HFF-Myc (cell line): Measurements from ENCODE around the gene BCAS3.

ENCODE experiments used
- DNase-seq: peaks from one replicate; pipeline ENCODE4 v3.0.0-alpha.2; 2011; ENCODE audit warnings: low read depth; ENCODE audit errors: extremely low read depth
- H3K4me3 ChIP-seq: replicated peaks from 2 replicates; pipeline ENCODE4 v1.5.1; 2011; ENCODE audit warnings: low read depth, mild to moderate bottlenecking, control low read depth, low read length
- TF ChIP-seq, protein P1 (sequence below): IDR thresholded peaks from 2 replicates; pipeline ENCODE4 v1.5.1; 2012; ENCODE audit warnings: mild to moderate bottlenecking, low read depth, low read length, control low read depth; ENCODE audit errors: missing control alignments

The BCAS3 gene

GRCh38 chr17:60887614-60888028 is 210.0 kb downstream of the BCAS3 start:
- DNase-seq, result no peak
- H3K4me3 ChIP-seq, result no peak overlapping the region
- TF ChIP-seq, protein P1, sequence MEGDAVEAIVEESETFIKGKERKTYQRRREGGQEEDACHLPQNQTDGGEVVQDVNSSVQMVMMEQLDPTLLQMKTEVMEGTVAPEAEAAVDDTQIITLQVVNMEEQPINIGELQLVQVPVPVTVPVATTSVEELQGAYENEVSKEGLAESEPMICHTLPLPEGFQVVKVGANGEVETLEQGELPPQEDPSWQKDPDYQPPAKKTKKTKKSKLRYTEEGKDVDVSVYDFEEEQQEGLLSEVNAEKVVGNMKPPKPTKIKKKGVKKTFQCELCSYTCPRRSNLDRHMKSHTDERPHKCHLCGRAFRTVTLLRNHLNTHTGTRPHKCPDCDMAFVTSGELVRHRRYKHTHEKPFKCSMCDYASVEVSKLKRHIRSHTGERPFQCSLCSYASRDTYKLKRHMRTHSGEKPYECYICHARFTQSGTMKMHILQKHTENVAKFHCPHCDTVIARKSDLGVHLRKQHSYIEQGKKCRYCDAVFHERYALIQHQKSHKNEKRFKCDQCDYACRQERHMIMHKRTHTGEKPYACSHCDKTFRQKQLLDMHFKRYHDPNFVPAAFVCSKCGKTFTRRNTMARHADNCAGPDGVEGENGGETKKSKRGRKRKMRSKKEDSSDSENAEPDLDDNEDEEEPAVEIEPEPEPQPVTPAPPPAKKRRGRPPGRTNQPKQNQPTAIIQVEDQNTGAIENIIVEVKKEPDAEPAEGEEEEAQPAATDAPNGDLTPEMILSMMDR, result no peak

GRCh38 chr17:60888812-60889709 is 211.4 kb downstream of the BCAS3 start:
- no peak for DNase-seq
- H3K4me3 ChIP-seq, result no peak overlapping the region
- TF ChIP-seq, protein P1, result no peak

DNA sequence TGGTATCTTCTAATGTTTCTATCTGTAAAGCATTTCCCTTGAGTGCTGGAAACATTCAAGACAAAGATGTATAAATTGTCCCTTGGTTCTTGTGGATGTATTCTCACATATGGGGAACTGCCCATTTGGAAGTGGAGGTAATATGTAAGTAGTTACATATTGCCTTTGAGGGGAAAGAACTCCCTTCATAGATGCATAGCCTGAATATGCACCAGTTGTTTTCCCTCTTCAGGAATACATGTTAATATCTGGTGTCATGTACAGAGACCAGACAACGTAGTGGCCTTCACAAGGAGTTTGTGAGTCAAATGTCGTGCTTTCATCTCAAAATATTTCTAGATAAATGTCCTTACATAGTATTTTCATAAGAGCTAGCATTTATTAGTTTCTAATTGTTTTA is 213.5 kb downstream of the BCAS3 start:
- no peak for DNase-seq
- TF ChIP-seq, protein P1, result no peak
- no peak overlapping the region for H3K4me3 ChIP-seq

GRCh38 chr17:60893475-60893874 is 215.8 kb downstream of the BCAS3 start:
- no peak for DNase-seq
- H3K4me3 ChIP-seq, result no peak overlapping the region
- TF ChIP-seq, protein P1, result no peak

DNA sequence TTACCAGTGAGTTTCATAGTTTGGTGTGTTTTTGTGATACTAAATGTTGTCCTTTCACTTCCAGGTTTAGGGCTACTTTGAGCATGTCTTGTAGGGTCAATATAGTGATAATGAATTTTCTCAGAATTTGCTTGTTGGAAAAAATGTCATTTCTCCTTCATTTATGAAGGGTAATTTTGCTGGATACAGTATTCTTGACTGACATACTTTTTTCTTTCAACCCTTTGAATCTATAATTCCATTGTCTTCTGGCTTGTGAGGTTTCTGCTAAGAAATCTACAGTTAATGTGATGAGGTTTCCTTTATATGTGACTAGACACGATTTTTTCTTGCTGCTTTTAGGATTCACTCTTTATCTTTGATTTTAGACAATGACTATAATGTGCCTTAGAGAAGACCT is 219.3 kb downstream of the BCAS3 start:
- no peak overlapping the region for H3K4me3 ChIP-seq
- DNase-seq, result no peak
- TF ChIP-seq, protein P1, result no peak

- DNase-seq, result no peak
- TF ChIP-seq, protein P1, result no peak
- H3K4me3 ChIP-seq, result no peak overlapping the region
These were observed 221.5 kb downstream of the BCAS3 start for GRCh38 chr17:60899115-60899514.

DNA sequence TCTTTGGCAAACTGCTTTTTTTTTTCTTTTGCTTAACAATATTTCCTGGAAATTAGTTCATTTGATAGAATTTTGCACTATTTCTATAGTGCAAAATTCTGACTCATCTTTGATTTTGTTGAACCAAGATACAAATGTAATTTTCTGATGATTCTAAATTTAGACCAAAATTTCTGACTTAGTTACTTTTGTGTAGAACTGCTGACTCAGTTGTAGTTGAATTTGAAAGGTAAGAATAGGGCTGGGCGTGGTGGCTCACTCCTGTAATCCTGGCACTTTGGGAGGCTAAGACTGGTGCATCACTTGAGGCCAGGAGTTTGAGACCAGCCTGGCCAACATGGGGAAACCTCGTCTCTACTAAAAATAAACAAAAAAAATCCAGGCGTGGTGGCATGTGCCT is 223.0 kb downstream of the BCAS3 start:
- no peak for DNase-seq
- H3K4me3 ChIP-seq, result no peak overlapping the region
- TF ChIP-seq, protein P1, result no peak
